GM23338 (cell line): Measurements from ENCODE around the gene CCDC183. TPM values are rescaled to one million over a fixed set of nuclear protein-coding genes. Genes with fewer than 3 reads are reported as not detected.

Experiments
- ATAC-seq: fragments of 200-7000 bp; cut with Tn5 transposase; 3 replicates; pipeline ENCODE4 v1.9.1; 2020
- DNase-seq: peaks from one replicate; pipeline ENCODE4 v3.0.0-alpha.2; 2015; ENCODE audit warnings: low spot score
- H2AFZ ChIP-seq: fragments of 200-600 bp; sonication (generic); 2 replicates; pipeline ENCODE4 v1.8.0; 2016; ENCODE audit warnings: antibody characterized with exemption, mild to moderate bottlenecking, moderate library complexity
- H3F3A ChIP-seq: fragments of 200-600 bp; sonication (generic); replicated peaks from 2 replicates; pipeline ENCODE4 v1.8.0; 2017; ENCODE audit warnings: antibody characterized with exemption, mixed run types, low read depth
- H3K27ac ChIP-seq: fragments of 200-600 bp; sonication (generic); 2 replicates; pipeline ENCODE4 v1.6.1; 2016; ENCODE audit warnings: low read depth
- H3K27me3 ChIP-seq: fragments of 200-600 bp; sonication (generic); 2 replicates; pipeline ENCODE4 v1.8.0; 2016; ENCODE audit warnings: mild to moderate bottlenecking, mixed run types, moderate library complexity; ENCODE audit not compliant: insufficient read depth
- H3K36me3 ChIP-seq: fragments of 200-600 bp; sonication (generic); 2 replicates; pipeline ENCODE4 v1.8.0; 2016; ENCODE audit warnings: mild to moderate bottlenecking; ENCODE audit not compliant: insufficient read depth
- H3K4me1 ChIP-seq: fragments of 200-600 bp; sonication (generic); 2 replicates; pipeline ENCODE4 v1.8.0; 2016; ENCODE audit warnings: mild to moderate bottlenecking, moderate library complexity; ENCODE audit not compliant: insufficient read depth
- H3K4me2 ChIP-seq: fragments of 200-600 bp; sonication (generic); 2 replicates; pipeline ENCODE4 v1.7.1; 2017; ENCODE audit warnings: mixed run types
- H3K4me3 ChIP-seq: fragments of 200-600 bp; sonication (generic); 2 replicates; pipeline ENCODE4 v1.6.1; 2016; ENCODE audit warnings: mixed run types
- H3K79me2 ChIP-seq: fragments of 200-600 bp; sonication (generic); replicated peaks from 2 replicates; pipeline ENCODE4 v1.8.0; 2017; ENCODE audit warnings: mild to moderate bottlenecking; ENCODE audit not compliant: insufficient read depth
- H3K9me2 ChIP-seq: fragments of 200-600 bp; sonication (generic); 2 replicates; pipeline ENCODE4 v1.8.0; 2017; ENCODE audit not compliant: insufficient read depth
- H4K20me1 ChIP-seq: fragments of 200-600 bp; sonication (generic); replicated peaks from 2 replicates; pipeline ENCODE4 v1.8.0; 2017; ENCODE audit warnings: mild to moderate bottlenecking; ENCODE audit not compliant: insufficient read depth
- H3K27ac Mint-ChIP-seq: 2 replicates; pipeline ENCODE4 v1.8.0; 2020; ENCODE audit warnings: inconsistent platforms, mild to moderate bottlenecking, moderate library complexity, mixed read lengths
- H3K27me3 Mint-ChIP-seq: 3 replicates; pipeline ENCODE4 v1.8.0; 2022; ENCODE audit warnings: low read depth, mild to moderate bottlenecking, moderate library complexity, mixed read lengths, inconsistent platforms; ENCODE audit not compliant: insufficient read depth, poor library complexity
- H3K36me3 Mint-ChIP-seq: 3 replicates; pipeline ENCODE4 v1.8.0; 2021; ENCODE audit warnings: low read depth, mild to moderate bottlenecking, inconsistent platforms, moderate library complexity, mixed read lengths
- H3K4me1 Mint-ChIP-seq: 3 replicates; pipeline ENCODE4 v1.8.0; 2020; ENCODE audit warnings: mild to moderate bottlenecking, inconsistent platforms, mixed read lengths
- H3K4me3 Mint-ChIP-seq: 3 replicates; pipeline ENCODE4 v1.8.0; 2021; ENCODE audit warnings: moderate library complexity, mild to moderate bottlenecking, inconsistent platforms, mixed read lengths
- H3K9me3 Mint-ChIP-seq: 3 replicates; pipeline ENCODE4 v1.8.0; 2020; ENCODE audit warnings: moderate library complexity, mild to moderate bottlenecking, inconsistent platforms, mixed read lengths
- ETS1 ChIP-seq: IDR thresholded peaks from 2 replicates; pipeline ENCODE4 v1.6.1; 2016; ENCODE audit warnings: antibody characterized with exemption
- ZNF462 ChIP-seq: fragments of 250-450 bp; sonication (Bioruptor Pico); IDR thresholded peaks from 2 replicates; pipeline ENCODE4 v1.5.0; 2020; ENCODE audit warnings: mild to moderate bottlenecking, moderate library complexity
- polyA plus RNA-seq: library from polyadenylated mRNA; unstranded; fragments of >200 nt; fragmentation: Nextera tagmentation; extraction: Ambion mirVana; gene quantifications from 2 replicates; pipeline ENCODE4 v1.2.1, GENCODE V29; 2016
- total RNA-seq: library from RNA; depleted of rRNA; stranded (reverse); fragments of >200 nt; shearing (Covaris generic); gene quantifications from 2 replicates; pipeline ENCODE4 v1.2.3, GENCODE V29; 2014

CCDC183 gene
- total and polyA plus RNA-seq, 2 experiments from 2014 or later: 1.1 to 1.2 TPM

- Histone ChIP-seq H3K4me1 (0 out of 2 replicates have a peak, but pooled peaks cover 3% of the 10 kb centered on the region), H3K27me3 (no peaks in the 10 kb centered on the region), H2AFZ (no peak overlapping the region), H3K4me3 (no peak overlapping the region), H3F3A (no peaks in the 10 kb centered on the region), H3K4me2 (no peak overlapping the region), H3K9me2 (no peaks in the 10 kb centered on the region), H3K27ac (no peak overlapping the region), H3K36me3 (no peaks in the 10 kb centered on the region), H3K79me2 (no peaks in the 10 kb centered on the region), H4K20me1 (0 out of 2 replicates have a peak, but pooled peaks cover 6% of the 10 kb centered on the region)
- no peak for DNase-seq
- Mint-ChIP-seq H3K36me3 (peaks cover 36% of the 10 kb centered on the region), H3K4me1 (peaks cover 9% of the 10 kb centered on the region), H3K27ac (no peak overlapping the region), H3K9me3 (no peaks in the 10 kb centered on the region; the same call in 1 of the 3 replicates), H3K27me3 (peaks cover 22% of the 10 kb centered on the region), H3K4me3 (no peak overlapping the region)
- TF ChIP-seq ZNF462 (CRISPR knock-in tag) (no peak), ETS1 (no peak)
- ATAC-seq: no peak
Measured at GRCh38 chr9:136835162-136835931, 39.2 kb downstream of the CCDC183 start.
